SK-MEL-5 (cell line): ENCODE data around the gene PAK1. TPM values are rescaled to one million over a fixed set of nuclear protein-coding genes. Genes with fewer than 3 reads are reported as not detected.

Experiments used
- DNase-seq: peaks from one replicate; pipeline ENCODE4 v3.0.0-alpha.2; 2016; ENCODE audit warnings: low read depth, low spot score
- in situ Hi-C: cut with HindIII; loops from 2 replicates; pipeline ENCODE4 v1.10.0; 2016; ENCODE audit warnings: low sequenced_read_pairs, high pct_unique_total_duplicates, low pct_unique_long_range_greater_than_20kb
- polyA plus RNA-seq, 2 experiments: library from polyadenylated mRNA; depleted of rRNA; stranded (reverse); fragments of >200 nt; gene quantifications; 2 replicates each; pipeline ENCODE4 v1.2.3, GENCODE V29; 2015
- total RNA-seq: library from RNA; depleted of rRNA; stranded (reverse); fragments of >200 nt; shearing (Covaris generic); gene quantifications from 2 replicates; pipeline ENCODE4 v1.2.3, GENCODE V29; 2014; rRNA removed

PAK1 gene
- total RNA-seq, result 28.8 and 29.0 TPM in 2 replicates
- polyA plus RNA-seq (2015; cell fraction: cytosol; rRNA removed), result 20.1 and 20.9 TPM in 2 replicates
- 70.0 and 76.4 TPM in 2 replicates for polyA plus RNA-seq (2015; cell fraction: nucleus; rRNA removed)

DNA sequence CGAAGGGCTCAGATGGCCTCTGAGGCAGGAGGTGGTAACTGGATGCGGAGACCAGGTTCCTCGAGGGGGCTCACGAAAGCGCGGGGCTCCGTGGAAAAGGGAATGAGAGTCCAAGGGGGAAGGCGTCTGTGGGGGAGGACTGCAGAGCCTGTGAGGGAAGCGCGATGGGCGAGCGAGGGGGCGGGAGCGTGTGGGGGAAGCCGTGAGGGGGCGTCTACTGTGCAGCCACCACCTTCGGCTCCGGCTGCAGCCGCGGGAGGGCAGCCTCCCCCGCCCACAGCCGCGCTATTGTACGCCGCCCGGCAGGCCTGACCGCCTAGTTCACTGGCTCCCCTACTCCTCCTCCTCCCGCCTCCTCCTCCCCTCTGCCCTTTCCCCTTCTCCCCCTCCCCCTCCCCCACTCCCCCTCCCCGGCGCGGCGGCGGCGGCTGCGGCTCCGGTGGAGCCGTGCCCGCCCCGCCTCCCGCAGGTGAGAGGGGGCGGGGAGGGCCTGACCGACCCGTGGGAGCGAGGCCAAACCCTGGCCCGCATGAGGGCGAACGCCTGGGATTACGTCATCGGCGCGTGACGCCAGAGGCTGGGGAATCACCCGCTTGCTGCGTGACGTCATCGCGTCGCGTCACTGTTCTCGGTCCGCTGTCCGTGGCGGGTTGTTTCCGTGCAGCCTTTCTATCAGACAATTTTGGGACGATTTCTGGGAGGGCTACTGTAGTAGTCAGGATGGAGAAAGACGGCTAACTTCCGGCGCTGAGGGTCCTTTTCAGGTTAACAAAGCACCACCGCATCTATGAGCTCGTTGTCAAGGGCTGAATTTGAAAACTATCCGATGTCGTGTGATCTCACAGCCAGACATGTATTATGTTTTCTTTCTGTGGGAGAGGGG lies at the start of gene PAK1:
TSS of gene PAK1 (minus strand) at position 294 of the 883 bp plus-strand sequence. CDS start 81,574 bp downstream, outside the sequence.
- in situ Hi-C loops, result no loop called here
- DNase-seq, result peak; percentile 79

DNA sequence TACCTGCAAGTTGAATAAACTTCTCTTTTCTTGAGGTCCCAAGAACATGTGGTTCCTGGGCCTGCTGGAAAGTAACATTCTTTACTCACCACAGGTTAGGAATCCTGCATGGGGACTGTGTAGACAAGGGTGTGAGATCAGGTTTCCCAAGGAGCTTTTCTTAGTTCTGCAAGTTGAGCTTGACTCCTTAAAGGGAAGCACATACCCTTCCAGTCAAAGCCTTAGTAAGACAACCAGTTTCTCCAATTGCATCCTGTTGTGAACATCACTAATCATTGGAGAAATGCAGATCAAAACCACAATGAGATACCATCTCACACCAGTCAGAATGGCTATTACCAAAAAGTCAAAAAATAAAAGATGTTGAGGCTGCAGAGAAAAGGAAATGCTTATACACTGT lies 48.3 kb upstream of the PAK1 start:
- in situ Hi-C loops, result no loop called here
- DNase-seq, result no peak

DNA sequence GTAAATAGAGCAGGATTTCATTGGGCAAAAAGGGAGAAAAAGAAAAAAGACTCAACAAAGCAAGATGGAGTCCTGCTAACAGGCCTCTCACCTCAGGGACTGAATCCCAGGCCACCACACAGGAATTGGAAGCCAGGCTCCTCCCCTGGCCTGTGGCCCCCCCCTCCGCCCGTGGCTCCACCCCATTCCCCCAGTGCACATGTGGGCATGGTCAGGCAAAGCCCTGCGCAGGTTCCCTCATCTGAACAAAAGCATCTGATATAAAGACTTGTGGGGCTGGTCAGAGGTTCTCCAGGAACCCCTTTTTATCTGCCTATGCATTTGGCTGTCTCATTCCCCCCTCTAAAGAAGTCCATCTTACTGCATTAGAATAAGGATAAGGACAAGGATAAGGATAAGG lies 46.0 kb upstream of the PAK1 start:
- DNase-seq, result no peak
- in situ Hi-C loops, result no loop called here

DNA sequence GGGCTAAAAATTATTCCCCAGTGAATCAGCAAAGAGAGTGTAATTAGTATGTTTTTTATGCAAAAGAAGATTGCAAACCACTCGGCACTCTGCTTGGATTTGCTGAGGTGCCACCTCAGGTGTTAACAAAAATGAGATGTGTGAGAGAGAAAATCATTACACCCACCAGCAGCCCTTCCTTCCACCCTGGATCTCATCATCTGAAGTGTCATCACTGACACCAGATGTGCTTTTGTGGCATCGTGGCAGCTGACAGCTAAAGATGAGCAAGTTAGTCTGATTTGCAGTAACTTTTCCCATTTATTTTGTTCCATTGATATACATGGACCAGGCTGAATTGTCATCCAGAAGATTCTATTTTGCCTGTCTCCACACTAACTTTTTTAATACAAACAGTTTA lies 44.6 kb upstream of the PAK1 start:
- in situ Hi-C loops, result no loop called here
- DNase-seq, result no peak

DNA sequence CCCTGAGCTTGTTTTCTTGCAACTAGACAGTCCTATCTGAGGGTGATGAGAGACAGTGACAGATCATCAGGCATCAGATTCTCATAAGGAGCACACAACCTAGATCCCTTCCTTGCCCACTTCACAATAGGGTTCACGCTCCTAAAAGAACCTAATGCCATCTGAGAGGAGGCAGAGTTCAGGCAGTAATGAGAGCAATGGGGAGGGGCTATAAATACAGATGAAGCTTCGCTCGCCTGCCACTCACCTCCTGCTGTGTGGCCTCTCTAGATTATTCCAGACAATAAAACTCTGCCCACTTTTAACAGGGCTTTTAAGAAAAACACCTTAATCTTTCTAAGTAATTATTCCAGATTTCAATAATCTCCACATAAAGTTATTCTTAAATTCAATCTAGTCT lies 43.9 kb upstream of the PAK1 start:
- in situ Hi-C loops, result no loop called here
- DNase-seq, result no peak

DNA sequence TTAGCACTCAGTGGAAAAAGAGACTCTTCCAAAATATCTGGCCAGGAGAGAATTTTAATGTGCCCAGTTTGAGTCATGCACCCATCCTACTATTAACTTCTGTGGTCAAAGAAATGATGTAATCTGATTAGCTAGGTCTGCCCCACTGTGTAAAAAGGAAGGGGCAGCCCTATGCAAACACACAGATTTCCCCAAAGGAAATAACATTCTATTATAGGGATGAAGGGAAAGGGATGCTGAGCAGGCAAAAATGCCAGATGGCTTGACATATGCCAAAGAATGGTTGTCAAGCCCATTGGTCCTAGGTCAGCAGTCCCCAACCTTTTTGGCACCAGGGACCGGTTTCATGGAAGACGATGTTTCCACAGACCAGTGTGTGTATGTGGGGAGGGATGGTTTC lies 43.3 kb upstream of the PAK1 start:
- in situ Hi-C loops, result no loop called here
- no peak for DNase-seq

DNA sequence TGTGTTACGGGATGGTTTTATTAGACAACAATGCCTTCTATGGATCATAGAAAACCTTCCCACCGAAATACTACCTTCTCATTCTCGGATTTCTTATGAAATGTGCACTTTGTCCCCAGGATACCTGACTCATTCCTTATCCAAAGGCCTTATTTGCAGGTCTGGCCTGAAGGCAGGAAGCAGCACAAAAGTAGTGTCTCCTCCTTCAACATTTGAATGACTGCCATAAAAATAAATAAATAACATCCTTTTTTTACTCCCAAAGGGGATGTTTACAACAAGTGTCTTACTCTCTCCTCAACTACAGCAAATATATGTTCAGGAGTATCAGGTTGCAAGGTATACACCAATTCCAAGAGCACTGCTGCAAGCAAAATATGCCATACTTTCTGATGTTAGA lies 41.6 kb upstream of the PAK1 start:
- DNase-seq, result no peak
- in situ Hi-C loops, result no loop called here

DNA sequence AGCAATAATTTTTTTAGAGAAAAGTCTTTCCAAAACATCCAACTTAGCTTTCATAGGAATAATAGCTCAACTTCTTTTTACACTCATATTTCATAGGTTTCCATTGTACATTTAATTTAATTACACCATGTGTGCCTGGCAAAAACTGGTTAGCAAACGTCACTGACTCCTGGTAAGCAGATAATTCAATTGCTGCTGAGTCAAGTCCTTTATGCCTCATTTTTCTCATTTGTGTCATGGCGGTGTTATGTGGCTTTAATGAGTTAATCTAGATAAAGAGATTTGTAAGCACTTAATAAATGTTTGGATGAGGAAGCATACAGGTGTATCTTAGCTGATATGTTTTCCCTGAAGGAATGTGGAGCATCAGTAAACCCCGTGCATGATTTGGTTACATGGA lies 41.2 kb upstream of the PAK1 start:
- in situ Hi-C loops, result no loop called here
- DNase-seq, result no peak

DNA sequence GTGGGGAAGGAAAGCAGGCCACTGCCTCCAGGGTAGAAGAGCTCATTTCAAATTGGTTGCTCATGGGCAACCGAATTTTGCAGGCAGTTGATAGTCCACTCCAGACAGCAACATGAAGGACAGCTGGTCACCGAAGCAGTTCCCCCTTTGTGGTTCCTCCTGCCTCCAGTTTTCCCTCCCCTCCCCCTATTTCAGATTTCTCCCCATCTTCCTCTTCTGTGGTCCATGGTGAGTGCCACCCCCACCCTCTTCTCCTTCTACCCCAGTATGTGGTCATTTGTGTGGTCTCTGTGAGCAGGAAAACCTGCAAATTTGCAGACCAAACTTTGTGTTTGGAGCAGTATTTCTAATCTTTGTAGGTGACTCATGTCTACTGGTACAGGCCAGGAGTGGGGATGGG lies 38.2 kb upstream of the PAK1 start:
- no peak for DNase-seq
- in situ Hi-C loops, result no loop called here

DNA sequence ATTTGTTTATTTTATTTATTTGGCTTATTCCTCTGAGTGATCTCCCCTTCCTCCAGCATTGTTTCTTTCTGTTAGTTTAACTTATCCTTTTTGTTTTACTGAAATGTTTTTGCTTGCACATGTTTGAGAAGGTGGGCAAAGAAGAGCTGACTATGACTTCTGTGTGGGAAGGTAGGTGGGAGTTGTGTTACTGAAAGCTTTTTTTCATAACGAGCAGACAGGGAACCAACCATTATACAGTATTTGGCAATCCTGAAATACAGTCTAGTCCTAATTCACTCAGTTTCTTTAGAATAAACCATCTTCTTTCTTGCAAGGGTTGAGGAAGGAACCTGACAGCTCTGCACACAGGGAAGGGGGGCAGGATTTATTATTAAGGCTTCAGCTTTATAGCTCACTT lies 37.0 kb upstream of the PAK1 start:
- in situ Hi-C loops, result no loop called here
- DNase-seq, result no peak

DNA sequence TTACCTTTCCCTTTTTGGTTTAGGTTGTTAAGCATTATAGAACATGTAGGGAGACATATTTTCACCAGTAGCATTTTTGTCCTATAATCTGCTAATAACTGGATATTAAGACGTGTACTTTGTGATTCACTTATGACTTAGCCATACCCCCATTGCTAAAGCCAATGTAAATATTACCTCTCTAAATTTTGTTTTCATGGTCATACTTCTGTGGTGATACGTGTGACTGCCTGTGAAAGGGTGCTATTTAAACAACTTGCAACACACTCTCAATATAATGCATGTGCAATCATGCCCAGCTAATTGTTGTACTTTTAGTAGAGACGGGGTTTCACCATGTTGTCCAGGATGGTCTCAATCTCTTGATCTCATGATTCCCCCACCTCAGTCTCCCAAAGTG lies 36.2 kb upstream of the PAK1 start:
- DNase-seq, result no peak
- in situ Hi-C loops, result no loop called here

DNA sequence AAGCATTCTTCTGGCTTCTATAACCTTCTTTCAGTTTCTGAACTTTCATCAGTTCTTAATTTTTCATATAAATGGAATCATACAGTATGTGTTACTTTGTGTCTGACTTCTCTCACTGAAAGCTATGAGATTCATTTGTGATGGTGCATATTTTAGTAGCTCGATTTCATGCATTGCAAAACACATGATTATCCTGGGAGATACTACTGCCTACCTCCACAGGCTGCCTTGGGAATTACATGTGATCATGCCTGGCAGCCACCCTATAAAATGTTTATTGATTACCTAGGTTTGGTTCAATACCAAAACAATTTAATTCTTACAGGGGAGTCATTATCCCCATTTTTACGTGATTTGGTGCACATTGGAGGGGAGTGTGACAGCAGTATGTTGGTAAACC lies 34.1 kb upstream of the PAK1 start:
- in situ Hi-C loops, result no loop called here
- DNase-seq, result no peak

DNA sequence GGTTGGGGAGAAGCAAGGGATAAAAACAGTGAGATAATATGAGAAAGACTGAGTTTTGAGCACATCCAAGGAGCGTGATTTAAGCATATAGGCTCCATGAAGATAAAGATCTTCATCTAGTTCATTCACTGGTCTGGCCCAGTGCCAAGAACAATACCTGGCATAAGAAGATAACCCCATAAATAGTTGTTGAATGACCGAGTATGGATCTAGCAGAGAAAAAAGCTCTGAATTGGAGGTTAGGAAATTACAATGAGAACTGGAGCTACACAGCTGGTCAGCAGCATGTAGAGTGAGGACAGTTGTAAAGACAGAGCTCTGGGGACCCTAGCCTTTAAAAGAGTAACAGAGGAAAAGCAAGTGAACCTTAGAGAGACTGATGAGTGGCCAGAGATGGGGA lies 33.0 kb upstream of the PAK1 start:
- in situ Hi-C loops, result no loop called here

DNA sequence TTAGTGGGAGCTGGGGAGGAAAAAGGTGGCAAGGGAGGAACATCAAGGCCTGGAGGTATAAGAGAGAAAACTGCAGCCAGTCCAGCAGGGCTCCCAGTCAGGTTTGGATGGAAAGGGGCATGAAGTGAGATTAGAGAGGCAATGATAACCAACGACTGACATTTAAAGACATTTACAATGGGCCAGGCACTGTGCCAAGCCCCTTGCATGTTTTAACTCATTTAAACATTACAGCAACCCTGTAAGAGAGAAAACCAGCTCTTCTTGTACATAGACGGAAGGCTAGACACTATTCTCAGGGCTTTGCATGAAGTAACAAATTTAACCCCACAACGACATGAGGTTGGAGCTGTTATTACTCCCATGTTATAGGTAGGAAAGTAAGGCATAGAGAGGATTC lies 32.1 kb upstream of the PAK1 start:
- DNase-seq, result no peak
- in situ Hi-C loops, result no loop called here

More for the DNA sequence above, 33.0 kb upstream of the PAK1 start:
- DNase-seq, result no peak

DNA sequence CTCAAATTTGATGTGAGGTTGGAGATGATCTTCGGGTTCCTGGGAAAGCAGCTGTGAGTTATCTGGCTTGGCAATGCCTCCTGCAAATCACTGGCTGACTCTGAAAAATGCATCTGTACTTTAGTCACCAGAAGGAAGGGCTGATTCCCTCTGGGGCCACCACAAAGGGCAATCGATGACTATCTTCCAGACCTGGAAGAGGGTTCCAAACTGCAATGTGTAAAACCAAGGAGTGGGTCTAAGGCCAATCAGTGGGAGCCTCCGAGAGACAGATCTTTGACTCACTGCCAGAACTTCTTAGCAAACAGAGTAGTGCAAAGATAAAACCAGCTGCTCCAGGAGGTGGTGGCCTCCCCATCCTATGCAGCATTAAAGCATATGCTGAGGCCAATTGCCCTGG lies 29.1 kb upstream of the PAK1 start:
- in situ Hi-C loops, result no loop called here
- DNase-seq, result no peak

DNA sequence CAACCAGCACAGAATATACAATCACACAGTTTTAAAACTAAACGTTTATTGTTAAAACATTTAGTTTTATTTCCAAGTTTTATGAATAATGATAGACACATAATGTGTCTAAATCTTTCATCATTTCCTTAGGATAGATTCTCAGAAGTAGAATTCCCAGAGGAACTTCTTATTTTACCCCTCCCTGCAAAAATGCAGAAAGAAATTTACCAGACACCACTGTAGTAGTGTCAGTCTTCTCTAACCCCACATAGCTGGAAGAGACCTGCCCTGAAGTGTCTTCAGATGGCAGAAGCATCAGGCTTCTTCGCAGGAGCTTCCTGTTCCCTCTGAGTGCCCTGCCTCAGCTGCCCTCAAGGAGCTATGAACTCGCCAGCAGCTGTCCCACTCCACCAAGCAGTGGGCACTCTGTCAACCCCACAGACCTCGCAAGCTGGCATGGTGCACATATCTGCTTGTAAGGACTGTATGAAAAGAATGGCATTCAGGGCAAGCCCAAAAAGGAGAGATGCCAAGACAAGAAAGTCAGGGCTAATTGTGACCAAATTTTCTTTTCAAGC lies 28.5 kb upstream of the PAK1 start:
- in situ Hi-C loops, result no loop called here

DNA sequence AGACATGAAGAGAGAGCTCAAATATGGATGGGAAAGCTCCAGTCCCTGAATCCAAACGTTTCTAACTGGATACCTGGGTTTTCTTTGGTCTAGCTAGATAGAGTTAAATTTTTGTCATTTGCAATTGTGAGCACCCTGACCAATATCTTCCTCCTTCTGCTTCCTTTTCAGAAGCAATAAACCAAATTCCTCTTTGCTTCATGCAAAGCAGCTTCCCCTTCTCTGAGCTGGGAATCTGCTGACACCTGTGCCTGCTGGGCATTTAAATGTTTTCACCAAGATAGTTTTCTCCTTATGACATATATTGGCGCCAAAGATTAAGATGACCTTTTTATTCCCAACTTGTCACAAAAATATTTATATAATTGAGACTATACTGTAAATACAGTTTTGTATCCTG lies 27.9 kb upstream of the PAK1 start:
- in situ Hi-C loops, result no loop called here
- no peak for DNase-seq

More for the DNA sequence above, 28.5 kb upstream of the PAK1 start:
- no peak for DNase-seq

DNA sequence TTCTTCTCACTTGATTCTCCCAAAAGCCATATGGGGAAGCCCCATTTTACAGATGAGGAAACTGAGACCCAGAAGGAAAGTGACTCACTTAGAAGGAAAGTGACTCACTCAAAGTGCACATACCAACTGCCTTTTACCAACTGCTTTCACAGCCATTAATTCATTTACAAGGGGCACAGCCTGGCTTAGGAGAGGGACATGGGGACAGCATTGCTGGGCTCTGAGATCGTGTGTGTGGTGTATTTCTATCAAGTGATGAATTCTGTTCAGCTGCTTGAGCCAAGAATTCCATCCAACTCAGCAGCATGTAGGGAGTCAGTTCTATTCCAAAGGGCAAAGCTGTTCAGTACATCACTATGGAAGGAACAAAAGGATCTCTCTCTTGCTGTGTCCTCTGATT lies 23.5 kb upstream of the PAK1 start:
- no peak for DNase-seq
- in situ Hi-C loops, result no loop called here

DNA sequence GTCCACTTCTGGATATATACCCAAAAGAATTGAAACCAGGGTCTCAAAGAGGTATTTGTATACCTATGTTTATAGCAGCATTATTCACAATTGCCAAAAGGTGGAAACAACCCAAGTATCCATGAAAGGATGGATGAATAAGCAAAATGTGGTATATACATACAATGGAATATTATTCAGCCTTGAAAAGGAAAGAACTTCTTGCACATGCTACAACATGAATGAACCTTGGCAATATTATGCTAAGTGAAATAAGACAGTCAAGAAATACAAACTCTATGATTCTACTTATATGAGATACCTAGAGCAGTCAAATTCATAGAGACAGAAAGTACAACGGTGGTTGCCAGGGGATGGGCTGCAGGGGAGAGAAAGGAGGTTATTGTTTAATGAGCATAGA lies 21.6 kb upstream of the PAK1 start:
- in situ Hi-C loops, result no loop called here
- no peak for DNase-seq
